ENCODE results near the gene PLEKHG4B.
"Not testable (repeated sequence)": the region's sequence is repeated elsewhere in the genome, so short reads cannot be mapped to it uniquely, and the experiment has no call there.

Gene PLEKHG4B

GRCh38 chr5:234450-234849 is 142.5 kb downstream of the PLEKHG4B start:
- no peak for DNase-seq

GRCh38 chr5:235527-235926 is 143.6 kb downstream of the PLEKHG4B start:
- not testable (repeated sequence) for DNase-seq

GRCh38 chr5:237931-238330 is 146.0 kb downstream of the PLEKHG4B start:
- DNase-seq: not testable (repeated sequence)
